Stimulated activated CD8-positive, alpha-beta memory T cell treated with anti-CD3 and anti-CD28 coated beads, Interleukin-15, amount 100 ng/mL, for 48 hours (primary cell): ENCODE data around the gene AGR3.
"Not testable (repeated sequence)": the region's sequence is repeated elsewhere in the genome, so short reads cannot be mapped to it uniquely, and the experiment has no call there.

Experiments used
- DNase-seq, 2 donors: peaks; one replicate each; pipeline ENCODE4 v3.0.0-alpha.2; 2020; ENCODE audit warnings: low read depth in 2 of 2

AGR3 gene

DNA sequence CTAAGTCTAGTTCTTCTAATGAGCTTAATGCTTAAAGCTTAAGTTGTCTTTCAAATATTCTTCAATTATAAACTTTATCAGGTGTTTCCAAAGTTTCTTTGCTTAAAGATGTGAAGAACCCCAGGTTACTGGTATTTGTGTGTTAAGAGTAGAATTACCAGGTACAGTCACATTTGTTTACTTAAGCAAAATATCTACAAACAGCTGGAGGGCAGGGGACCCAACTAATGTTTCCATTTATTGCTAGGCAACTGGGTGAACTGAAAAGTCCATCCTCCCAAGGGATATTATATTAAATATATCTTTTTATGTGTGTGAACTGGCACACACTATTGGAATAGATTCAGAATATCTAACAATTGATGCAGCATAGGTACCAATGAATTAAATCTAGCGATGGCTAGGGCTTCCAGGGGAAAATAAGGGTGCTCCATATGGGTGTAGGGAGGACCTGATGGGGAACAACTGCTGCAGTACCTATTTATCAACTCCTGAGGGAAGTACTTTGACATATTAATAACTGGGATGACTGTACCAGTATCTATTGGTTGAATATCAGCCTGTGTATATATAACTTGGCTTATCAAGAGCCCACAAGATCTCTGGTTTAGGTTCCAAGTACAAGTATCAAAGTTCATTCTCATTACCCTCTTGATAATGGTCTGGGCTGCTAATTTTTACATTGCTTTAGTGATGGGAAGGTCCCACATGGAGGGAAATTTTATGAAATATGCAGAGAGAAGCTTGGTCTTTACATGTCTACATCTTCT is 10.3 kb upstream of the AGR3 start:
- DNase-seq: no peak

DNA sequence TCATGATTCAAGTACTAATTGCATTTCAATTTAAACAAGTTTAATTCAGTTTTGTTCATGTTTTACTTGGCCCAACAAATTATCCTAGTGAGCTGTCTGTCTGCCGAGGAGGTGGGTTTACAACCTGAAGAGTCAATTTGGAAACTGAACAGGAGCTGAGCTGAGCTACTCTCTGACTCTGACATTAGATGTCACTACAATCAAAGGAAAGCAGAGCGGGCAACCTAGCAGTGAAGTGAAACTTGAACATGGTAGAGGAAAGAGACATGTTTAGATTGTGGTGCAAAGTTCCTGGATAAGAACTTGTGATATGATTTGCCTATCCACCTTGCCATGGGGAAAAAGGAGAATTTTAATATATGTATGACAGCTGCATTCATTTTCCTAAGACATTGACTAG is 9.6 kb upstream of the AGR3 start:
- no peak for DNase-seq

DNA sequence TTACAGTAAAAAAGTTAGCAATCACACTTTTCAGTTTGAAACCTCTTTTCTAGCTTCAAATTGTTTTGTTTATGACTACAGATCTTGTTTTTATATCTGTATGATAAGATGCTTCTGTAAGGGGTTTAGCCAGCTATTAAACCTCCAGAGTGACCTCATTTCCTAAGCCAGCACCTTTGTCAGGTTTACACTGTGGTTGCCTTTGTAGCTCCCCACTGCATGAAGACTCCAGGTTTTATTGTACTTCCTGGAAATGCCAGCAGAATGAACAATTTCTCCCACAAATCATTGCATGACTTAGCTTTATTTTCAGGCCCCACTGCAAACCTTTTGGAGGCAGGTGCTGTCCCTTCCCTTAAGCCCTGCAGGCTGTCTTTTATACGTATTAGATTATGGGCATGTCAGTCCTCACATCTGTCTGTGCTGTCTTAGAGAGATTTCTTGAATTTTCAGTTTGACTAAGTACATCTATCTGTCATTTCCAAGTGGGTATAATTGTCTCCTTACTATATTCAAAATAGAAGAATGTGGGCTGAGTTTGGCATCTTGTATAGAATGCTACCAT is 8.2 kb upstream of the AGR3 start:
- no peak for DNase-seq

DNA sequence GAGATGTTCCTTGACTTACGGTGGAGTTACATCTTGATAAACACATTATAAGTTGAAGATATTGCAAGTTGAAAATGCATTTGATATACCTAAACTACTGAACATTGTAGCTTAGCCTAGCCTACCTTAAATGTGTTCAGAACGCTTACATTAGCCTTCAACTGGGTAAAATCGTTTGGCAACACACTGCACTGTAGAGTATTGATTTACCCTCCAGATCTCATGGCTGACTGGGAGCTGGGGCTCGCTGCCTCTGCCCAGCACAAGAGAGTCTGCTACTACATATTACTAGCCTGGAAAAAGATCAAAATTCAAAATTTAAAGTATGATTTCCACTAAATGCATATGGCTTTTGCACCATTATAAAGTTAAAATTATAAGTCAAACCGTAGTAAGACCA is 7.5 kb upstream of the AGR3 start:
- DNase-seq: no peak

DNA sequence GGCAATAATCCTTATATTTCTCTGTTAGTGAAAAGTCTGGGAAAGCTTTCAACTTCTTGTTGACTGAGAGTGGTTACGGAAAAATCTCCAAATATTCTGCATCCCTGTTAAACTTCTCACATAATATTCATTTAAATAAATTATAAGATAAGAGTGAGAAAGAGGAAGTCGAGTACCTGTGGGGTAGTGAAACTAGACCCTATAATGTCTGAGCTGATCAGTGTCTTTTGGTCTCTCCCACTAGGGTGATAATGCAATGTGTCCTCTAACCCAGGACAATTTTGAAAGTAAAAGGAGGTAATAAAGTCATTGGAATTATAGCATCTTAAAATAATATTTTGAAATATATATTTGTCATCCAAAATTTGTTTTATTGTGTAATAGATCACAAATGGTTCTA is 2.1 kb upstream of the AGR3 start:
- DNase-seq: no peak

DNA sequence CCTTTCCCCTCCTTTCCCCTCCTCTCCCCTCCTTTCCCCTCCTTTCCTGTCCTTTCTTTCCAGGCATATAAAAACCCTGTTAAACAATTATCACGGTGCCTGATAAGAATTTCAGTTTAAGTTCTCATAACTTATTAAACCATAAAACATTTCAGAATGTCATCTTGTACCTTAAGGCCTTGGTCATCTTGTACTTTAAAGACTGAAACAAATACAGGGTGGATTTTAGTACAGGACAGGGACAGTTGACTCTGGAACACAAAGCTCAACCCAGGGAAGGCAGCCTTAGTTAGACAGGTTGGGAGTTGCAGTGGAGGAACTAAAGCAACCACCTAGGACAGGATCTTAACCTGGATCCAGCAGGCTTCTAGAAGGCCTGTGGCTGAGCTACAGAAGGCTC is 1.2 kb downstream of the AGR3 start:
- no peak for DNase-seq

DNA sequence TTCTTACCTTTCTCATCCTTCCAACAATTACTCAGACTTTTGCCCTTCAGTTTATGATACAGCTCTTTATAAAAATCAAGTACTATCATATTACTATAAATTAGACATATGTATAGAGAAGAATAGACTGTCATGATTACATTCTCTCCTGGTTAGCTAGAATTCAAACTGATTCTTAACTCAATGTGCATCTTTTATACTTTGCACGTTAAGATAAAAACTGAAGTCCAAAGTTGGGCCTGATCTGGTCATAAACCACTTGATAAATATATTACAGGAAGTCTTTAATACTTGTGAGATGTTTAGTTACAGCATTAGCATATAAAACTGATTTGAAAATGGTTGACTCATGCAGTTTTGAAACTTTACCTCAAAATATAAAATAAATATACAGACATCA is 2.6 kb downstream of the AGR3 start:
- no peak for DNase-seq

DNA sequence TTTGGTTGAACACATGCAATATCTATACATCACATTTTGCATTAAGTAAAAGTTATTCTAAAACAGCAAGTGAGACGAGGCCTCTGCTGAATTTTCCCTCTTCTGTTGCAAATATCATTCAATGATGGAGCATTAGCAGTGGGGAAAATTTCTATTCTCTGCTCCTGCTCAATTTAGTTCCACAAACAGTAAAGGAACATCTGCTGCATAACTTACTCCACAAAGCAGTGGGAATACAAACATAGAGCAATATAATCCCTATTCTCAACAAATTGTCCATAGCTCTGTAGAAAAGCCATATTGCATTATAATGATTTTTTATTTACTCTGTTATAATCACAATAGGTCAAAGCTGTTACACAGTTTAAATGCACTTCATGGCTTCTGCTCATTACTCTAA is 5.9 kb downstream of the AGR3 start:
- no peak for DNase-seq

DNA sequence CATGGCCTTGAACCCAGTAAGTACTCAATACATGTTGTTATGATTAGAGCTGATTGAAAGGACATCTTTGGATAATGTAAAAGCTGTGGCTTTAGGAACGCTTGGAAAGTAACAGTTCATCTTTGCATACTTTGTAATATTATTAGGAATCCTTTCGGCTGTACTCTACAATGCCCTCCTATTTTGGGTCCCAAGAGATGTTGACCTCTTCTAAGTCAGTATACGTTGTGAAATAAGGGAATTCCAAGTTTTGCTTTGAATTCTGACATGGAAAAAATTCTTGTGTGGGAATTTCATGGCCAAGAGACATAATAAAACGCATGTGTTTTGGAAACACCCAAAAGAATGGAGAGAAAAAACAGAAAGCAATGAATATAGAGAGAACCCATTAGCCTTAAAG is 7.7 kb downstream of the AGR3 start:
- DNase-seq: no peak

DNA sequence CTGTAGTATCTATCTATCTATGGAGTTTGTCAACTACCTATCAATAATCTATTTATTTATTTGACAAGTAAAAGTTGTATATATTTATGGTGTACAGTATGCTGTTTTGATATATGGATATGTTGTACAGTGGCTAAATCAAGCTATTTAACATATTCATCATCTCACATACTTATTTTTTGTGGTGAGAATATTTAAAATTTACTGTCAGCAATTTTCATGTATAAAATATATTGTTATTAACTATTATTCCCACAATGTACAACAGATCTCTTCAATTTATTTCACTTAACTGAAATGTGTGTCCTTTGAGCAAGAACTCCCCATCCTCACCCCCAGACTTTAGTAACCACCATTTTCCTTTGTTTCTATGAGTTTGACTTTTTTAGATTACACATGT is 14.5 kb downstream of the AGR3 start:
- DNase-seq: no peak

DNA sequence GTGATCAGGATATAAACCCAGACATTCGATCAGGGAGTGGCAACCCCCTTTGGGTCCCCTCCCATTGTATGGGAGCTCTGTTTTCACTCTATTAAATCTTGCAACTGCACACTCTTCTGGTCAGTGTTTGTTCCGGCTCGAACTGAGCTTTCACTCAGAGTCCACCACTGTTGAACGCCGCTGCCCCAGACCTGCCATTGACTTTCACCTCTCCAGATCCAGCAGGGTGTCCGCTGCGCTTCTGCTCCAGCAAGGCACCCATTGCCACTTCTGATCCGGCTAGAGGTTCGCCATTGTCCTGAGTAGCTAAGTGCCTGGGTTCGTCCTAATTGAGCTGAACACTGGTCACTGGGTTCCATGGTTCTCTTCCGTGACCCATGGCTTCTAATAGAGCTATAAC is 28.6 kb downstream of the AGR3 start:
- DNase-seq: not testable (repeated sequence)

DNA sequence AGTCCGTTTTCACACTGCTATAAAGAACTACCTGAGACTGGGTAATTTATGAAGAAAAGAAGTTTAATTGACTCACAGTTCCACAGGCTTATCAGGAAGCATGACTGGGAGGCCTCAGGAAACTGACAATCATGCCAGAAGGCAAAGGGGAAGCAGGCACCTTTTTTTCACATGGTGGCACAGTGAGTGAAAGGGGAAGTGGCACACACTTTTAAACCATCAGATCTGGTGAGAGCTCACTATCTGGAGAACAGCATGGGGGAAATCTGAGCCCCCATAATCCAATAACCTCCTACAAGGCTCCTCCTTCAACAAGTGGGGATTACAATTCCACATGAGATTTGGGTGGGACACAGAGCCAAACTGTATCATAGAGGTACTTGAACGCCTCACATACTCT is 30.0 kb downstream of the AGR3 start:
- no peak for DNase-seq

DNA sequence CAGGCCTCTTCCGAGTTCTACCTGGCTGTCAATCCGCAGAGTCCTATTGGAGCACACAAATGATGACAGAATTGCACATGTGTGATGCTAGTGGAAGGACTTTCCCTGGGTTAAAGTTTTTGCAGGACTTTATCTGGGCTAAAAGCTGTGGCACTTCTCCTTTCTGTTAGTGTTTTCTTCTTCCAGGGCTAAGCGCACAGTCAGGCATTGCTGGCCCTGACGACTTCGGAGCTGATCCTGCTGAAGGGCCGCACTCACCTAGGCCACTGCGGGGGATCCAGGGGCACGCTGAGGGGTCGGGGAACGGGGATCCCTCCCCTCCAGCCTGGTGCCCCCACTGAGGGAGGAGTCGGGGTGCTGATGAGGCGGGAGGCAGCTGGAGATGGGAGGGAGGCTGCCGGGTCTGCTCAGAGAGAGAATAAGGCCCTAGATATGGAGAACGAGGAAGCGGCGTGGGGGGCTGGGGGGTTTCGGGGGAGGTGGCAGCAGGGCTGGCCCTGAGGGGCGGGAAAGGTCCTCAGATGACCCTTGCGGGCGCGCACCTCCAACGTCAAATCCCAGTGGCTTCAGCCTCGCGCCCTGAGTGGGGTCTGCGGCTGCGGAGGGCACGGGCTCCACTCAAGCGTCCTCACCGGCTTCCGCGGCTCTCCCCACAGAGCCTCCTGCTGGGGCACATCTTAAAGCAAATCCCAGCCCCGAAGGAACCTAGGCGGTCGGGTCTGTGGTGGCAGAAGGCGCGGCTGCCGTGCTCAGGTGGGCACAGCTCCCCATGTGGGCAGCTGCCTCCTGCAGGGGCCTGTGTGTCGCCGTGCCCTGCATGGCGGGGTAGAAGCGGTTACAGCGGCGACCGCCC is 30.9 kb downstream of the AGR3 start:
- DNase-seq: no peak

DNA sequence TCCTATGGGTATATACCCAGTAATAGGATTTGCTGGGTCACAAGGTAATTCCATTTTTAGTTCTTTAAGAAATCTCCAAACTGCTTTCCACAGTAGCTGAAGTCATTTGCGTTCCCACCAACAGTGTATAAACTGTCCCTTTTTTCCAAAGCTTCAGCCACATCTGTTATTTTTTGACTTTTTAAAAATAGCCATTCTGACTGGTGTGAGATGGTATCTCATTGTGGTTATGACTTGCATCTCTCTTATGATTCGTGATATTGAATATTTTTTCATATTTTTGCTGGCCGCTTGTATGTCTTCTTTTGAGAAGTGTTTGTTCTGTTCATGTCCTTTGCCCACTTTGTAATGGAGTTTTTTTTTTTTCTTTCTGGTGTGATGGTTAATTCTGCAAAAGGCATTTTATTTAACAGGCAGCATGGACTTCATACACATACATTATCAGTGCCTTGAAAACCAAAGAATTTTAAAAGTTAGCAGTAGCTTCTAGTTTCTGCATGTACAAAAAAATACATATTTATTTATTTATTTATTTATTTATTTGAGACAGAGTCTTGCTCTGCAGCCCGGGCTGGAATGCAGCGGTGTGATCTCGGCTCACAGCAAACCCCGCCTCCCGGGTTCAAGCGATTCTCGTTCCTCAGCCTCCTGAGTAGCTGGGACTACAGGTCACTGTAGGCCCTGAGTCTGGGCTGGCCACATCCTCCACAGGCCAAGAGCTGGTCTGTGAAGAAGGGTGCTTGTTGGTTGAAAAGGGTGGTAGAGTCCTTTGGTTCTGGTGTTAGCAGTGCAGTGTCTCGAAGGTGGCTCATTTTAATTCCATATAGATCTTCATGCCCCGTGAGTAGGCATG is 32.3 kb downstream of the AGR3 start:
- no peak for DNase-seq

DNA sequence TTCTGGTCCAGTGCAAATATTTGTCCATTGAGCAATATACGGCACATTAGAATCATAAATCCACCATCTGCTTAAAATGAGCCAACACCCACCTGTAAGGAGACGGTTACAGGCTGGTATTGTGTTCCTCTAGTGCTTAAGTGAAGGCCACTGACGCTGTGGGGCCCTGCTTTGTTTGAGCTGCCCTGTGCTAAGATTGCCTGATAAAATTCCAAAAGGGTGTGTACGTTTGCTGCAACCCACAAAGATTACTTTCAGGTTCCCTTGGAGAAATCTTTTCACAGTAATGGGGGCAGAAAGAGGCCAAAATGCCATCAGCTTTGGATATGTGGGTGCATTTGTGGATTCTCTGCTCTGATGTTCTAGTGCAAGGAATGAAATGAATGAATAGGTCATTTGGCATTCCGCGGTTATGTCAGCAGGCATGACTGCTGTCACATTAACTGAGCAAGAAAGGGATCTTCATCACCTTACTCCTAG is 34.4 kb downstream of the AGR3 start:
- no peak for DNase-seq

DNA sequence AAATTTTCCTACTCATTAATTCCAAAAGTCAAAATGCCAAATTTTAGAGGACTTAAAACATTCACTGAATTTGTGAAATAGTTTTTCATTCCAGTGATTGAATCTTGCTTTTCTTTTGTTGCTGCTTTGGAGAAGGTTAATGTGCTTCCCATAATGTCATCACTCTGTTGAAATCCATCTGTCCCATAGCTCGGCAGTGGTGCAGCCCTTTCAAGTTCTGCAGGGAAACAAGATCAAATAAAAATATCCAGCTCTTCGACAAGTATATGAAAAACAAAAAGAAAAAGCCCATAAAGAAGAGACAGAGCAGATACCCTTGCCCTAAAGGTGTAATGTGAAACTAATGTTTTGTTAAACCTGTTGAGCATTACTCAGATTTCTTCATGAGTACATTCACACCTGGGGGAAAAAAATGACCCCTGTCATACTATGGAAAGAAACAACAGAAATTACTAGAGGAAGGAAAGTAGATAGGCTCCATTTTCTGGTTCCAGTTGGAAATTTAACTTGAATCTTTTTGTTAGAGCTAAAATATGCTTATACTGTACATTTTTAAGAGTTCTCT is 35.1 kb downstream of the AGR3 start:
- DNase-seq: no peak

DNA sequence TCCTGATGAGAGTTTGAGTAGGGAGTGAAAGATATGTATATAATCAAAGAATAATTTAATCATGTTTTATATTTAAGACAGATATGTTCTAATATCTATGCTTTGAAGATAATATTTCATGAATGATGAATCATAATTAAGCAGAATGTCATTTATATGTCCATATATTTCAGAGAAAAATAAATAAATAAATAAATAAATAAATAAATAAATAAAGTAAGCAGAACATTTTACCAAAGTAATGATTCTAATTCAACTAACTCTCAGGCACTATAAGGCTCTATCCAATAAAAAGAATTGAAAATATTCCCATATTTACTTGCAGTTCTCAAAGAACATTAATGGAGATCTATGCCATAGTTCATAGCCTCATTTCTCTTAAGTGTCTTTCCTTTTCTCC is 36.0 kb downstream of the AGR3 start:
- no peak for DNase-seq

DNA sequence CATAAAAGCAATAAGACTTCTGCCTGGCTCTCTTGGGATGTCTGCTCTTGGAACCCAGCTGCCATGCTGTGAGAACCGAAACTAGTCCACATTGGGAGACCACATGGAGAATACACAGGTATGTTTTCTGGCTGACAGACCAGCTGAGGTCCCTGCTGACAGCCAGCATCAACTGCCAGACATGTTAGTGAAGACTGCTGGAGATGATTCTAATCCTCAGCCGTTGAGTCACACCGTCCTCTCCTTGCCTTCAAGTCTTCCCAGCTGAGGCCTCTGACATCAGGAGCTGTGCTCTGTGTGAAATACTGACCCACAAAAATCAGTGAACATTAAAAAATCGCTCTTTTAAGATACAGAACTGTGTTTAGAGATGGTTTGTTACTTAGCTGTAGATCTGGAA is 40.1 kb downstream of the AGR3 start:
- no peak for DNase-seq

DNA sequence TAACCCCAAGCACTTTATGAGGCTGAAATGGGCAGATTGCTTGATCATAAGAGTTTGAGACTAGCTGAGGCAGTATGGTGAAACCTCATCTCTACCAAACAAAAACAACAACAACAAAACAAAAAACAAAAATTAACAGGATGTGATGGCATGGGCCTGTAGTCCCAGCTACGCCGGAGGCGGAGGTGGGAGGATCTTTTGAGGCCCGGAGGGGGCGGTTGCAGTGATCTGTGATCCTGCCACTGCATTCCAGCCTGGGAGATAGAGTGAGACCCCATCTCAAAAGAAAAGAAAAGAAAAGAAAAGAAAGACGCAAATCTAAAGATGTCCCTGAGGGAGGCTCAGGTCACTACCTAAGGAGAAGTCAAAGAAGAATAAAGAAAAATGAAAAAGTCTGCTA is 41.7 kb downstream of the AGR3 start:
- no peak for DNase-seq

DNA sequence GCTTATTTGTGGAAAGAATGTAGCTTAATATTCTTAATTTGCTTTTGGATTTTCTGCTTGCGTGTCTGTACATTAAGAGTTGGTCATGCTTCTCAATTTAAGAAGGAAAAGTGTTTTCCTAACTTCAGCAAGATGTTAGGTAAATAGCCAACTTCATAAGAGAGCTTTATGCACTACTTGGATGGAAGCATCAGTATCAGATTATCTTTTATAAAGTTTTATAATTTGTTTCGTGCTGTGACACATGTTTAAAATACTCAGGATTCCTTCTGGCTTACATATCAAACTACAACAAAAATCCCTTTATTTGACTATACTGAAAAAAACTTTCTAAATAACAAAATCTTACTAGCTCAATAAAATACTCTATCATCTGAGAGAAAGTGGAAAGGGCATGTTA is 42.1 kb downstream of the AGR3 start:
- no peak for DNase-seq

DNA sequence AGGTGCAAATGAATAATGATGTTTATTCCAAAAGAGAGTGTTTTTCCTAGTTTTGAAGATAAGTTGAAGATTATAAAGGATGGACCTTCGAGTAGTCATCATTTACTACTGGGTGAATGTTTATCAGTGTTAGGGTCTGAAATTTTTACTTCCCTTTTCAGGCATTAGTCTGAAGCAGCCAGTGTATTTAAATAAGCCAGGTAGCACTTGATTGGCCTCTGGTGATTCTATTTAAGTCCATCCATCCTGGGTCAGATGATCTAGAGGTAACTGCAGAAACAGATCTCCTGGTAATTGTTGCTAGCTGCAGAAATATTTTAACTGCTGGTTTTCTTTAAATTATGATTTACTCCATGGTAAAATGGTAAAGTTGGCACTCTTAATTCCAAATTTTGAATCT is 42.9 kb downstream of the AGR3 start:
- no peak for DNase-seq

DNA sequence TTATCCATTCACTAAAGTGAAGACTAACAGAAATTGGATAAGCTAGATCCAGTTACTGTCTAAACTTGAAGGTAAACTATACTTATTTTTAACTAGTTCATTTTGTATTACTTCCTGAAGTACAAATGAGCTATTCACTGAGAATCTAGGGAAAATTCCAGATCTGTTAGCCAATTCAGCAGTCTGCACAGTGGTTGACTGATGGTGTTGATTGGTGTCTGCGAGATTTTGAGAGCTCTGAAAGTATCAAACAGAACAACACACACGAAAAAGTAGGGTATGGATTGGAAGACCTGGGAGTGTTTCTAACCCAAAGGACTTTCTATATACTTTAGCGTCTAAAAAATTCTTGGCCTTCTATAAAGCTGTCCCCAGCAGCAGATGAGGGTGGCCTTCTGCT is 43.4 kb downstream of the AGR3 start:
- no peak for DNase-seq
